ENCODE measurements around the gene GPS2. TPM values are rescaled to one million over a fixed set of nuclear protein-coding genes. Genes with fewer than 3 reads are reported as not detected.

GPS2 gene
- total and polyA plus RNA-seq, 2 of the 4 experiments (the other 2 are of a cell fraction) = 36.2 to 50.9 TPM

DNA sequence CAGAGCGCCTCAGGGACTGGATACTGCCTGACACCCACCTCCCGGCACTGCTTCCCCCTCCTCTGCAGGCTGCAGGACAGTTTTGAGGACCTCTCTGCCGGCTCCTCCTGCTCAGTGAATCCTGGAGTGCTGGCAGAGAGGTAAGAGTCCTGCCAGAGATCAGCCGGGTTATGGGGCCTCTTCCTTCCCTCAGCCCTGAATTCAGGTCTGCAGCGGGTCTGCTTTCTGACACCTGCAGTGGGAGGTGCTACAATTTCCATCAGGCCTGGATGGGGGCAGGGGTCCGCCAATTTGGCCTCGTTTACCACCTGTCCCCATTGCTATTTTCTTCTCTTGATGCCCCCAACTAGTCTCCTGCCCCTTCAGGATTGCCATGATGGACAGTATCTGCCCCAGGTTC is 17.0 kb upstream of the GPS2 start:
- H2BK15ac ChIP-seq (ENCODE audit: low read depth, low read length) = no peak overlapping the region
- no peak overlapping the region for H3K27ac ChIP-seq (ENCODE audit: insufficient read depth, low read length)
- intact Hi-C loops (cut with micrococcal nuclease) = no loop called here
- BruUV-seq (replicated peaks) = no TSS peak
- no peak for TF ChIP-seq RCOR1 (IDR thresholded peaks at IDR 0.05; ENCODE audit: insufficient replicate concordance, low read length)
- no peak for TF ChIP-seq CEBPB (IDR thresholded peaks at IDR 0.05; ENCODE audit: low read depth, low read length)
- TF ChIP-seq SMC3 (IDR thresholded peaks at IDR 0.05; ENCODE audit: low read depth, low read length) = no peak
- no peak for TF ChIP-seq RAD21 (IDR thresholded peaks at IDR 0.05; ENCODE audit: low read length)
- no peak for TF ChIP-seq POLR2A (IDR thresholded peaks at IDR 0.05; ENCODE audit: low read depth, low read length)
- WGBS, 2 experiments (ENCODE audit: extremely low coverage in 2 of 2, insufficient read length in 1 of 2) = 28% methylated on average over 2 of the region's 7 CpGs; no CpG with 5 or more reads in 1 of the 2 experiments
- H2AFZ ChIP-seq (replicated peaks; ENCODE audit: low read length, poor library complexity) = no peak overlapping the region
- H3K79me1 ChIP-seq (ENCODE audit: low read depth in 1 of 2, low read length in 2 of 2) = peaks cover 10 to 16% of the 10 kb centered on the region in 2 experiments; a peak in 3 of 4 replicates
- DNase-seq = no peak
- no peak overlapping the region for H4K8ac ChIP-seq (ENCODE audit: low read depth in 2 of 2, low read length in 2 of 2)
- H2AK9ac ChIP-seq (replicated peaks; ENCODE audit: low read depth, low read length, poor library complexity) = no peak overlapping the region
- H2BK120ac ChIP-seq (ENCODE audit: low read depth, low read length) = no peak overlapping the region
- no peak overlapping the region for H3K4ac ChIP-seq (ENCODE audit: low read depth, low read length)
- H3K9me3 ChIP-seq (ENCODE audit: control insufficient read depth, insufficient read depth, low read length) = no peaks in the 10 kb centered on the region
- dilution Hi-C loops (cut with HindIII; ENCODE audit: low sequenced_read_pairs, unreplicated experiment) = no loop called here
- no peak overlapping the region for H3K18ac ChIP-seq (ENCODE audit: low read depth, low read length)
- H3K4me3 ChIP-seq (ENCODE audit: insufficient read depth, low read depth, low read length) = no peak overlapping the region
- H2AK5ac ChIP-seq (ENCODE audit: low read depth, low read length) = no peak overlapping the region
- no peak overlapping the region for H3K4me2 ChIP-seq (ENCODE audit: low read depth, low read length)
- no peak overlapping the region for H3K9ac ChIP-seq (ENCODE audit: low read depth, low read length)
- H2BK5ac ChIP-seq (ENCODE audit: low read depth, low read length, poor library complexity, severe bottlenecking) = no peak overlapping the region
- H3K23ac ChIP-seq (ENCODE audit: low read depth, low read length) = no peak overlapping the region
- H3K14ac ChIP-seq (replicated peaks; ENCODE audit: low read depth, low read length) = no peak overlapping the region
- CTCF ChIA-PET = no interaction called here
- H3K36me3 ChIP-seq (ENCODE audit: control insufficient read depth, insufficient read depth, low read length) = no peaks in the 10 kb centered on the region
- H4K5ac ChIP-seq (ENCODE audit: low read depth, low read length) = no peak overlapping the region
- H4K91ac ChIP-seq (ENCODE audit: insufficient read depth, low read depth, low read length) = no peak overlapping the region
- H3K4me1 ChIP-seq (ENCODE audit: control insufficient read depth, insufficient read depth, low read length) = peaks cover 5% of the 10 kb centered on the region; the same call in 1 of the 2 replicates
- H3K56ac ChIP-seq (ENCODE audit: extremely low read depth, insufficient read depth, low read length) = no peak overlapping the region
- no peaks in the 10 kb centered on the region for H4K20me1 ChIP-seq (ENCODE audit: insufficient read depth, low read length)
- in situ Hi-C loops (cut with MboI; ENCODE audit: low sequenced_read_pairs) = loop anchor here (5.0 kb wide), 1 partner anchor 55 kb away; no protein-coding TSS in a partner anchor
- no peak overlapping the region for H2BK20ac ChIP-seq (ENCODE audit: low read depth, low read length)
- POLR2A ChIA-PET (ENCODE audit: unreplicated experiment) = no interaction called here
- no peak for ATAC-seq (ENCODE audit: low read depth)
- H3K27me3 ChIP-seq (ENCODE audit: control insufficient read depth, insufficient read depth, low read length) = peaks cover 9% of the 10 kb centered on the region
- peaks cover 6% of the 10 kb centered on the region; the same call in 1 of the 2 replicates for H3K9me1 ChIP-seq (ENCODE audit: insufficient read depth, low read length)

Data from IMR-90 (cell line).